ENCODE data around the gene STK39. TPM values are rescaled to one million over a fixed set of nuclear protein-coding genes. Genes with fewer than 3 reads are reported as not detected.

STK39 gene
- polyA plus RNA-seq, 1 donor from 2014 or later = 9.5 TPM

GRCh38 chr2:168132389-168132788, 115.0 kb downstream of the STK39 start:
- no peaks in the 10 kb centered on the region for H3K9me3 ChIP-seq (ENCODE audit: low read length)
- no peak overlapping the region for H3K9ac ChIP-seq (ENCODE audit: low read length)
- no peaks in the 10 kb centered on the region for H4K20me1 ChIP-seq (ENCODE audit: insufficient read depth)
- no peak overlapping the region for H3K4me3 ChIP-seq (ENCODE audit: low read length)
- no peak for TF ChIP-seq TAF1 (IDR thresholded peaks at IDR 0.05; ENCODE audit: low read depth)
- TF ChIP-seq EP300 (conservative IDR thresholded peaks at IDR 0.05; ENCODE audit: poor library complexity, severe bottlenecking) = no peak
- TF ChIP-seq SMC3 (conservative IDR thresholded peaks at IDR 0.05; ENCODE audit: poor library complexity) = no peak
- no peak for TF ChIP-seq CTCF (IDR thresholded peaks at IDR 0.05; ENCODE audit: poor library complexity, severe bottlenecking)
- TF ChIP-seq MXI1 (conservative IDR thresholded peaks at IDR 0.05; ENCODE audit: poor library complexity, severe bottlenecking) = no peak
- TF ChIP-seq RAD21 (conservative IDR thresholded peaks at IDR 0.05) = no peak
- no peak for TF ChIP-seq REST (IDR thresholded peaks at IDR 0.05; ENCODE audit: borderline replicate concordance)
- TF ChIP-seq EZH2 (IDR thresholded peaks at IDR 0.05; ENCODE audit: borderline replicate concordance, insufficient read depth, low read length, poor library complexity, severe bottlenecking) = no peak
- TF ChIP-seq POLR2AphosphoS5 (IDR thresholded peaks at IDR 0.05) = no peak
- no peaks in the 10 kb centered on the region for H3K36me3 ChIP-seq (ENCODE audit: insufficient read depth, low read length)
- H3K27ac ChIP-seq (ENCODE audit: low read length) = no peak overlapping the region
- H2AFZ ChIP-seq (ENCODE audit: low read depth, low read length) = no peak overlapping the region
- no peaks in the 10 kb centered on the region for H3K9me2 ChIP-seq (ENCODE audit: insufficient read depth, low read length)
- H3K4me2 ChIP-seq (ENCODE audit: low read length) = no peak overlapping the region
- no peaks in the 10 kb centered on the region for H3K27me3 ChIP-seq (ENCODE audit: insufficient read depth, low read depth, low read length)
- no peaks in the 10 kb centered on the region for H3F3A ChIP-seq (ENCODE audit: insufficient read depth, low read length, poor library complexity, severe bottlenecking)
- no peaks in the 10 kb centered on the region for H3K79me2 ChIP-seq (replicated peaks; ENCODE audit: insufficient read depth, low read length)

- no peak overlapping the region for H3K4me2 ChIP-seq (ENCODE audit: low read length)
- no peaks in the 10 kb centered on the region for H3K36me3 ChIP-seq (ENCODE audit: insufficient read depth, low read length)
- H2AFZ ChIP-seq (ENCODE audit: low read depth, low read length) = no peak overlapping the region
- no peaks in the 10 kb centered on the region for H4K20me1 ChIP-seq (ENCODE audit: insufficient read depth)
- TF ChIP-seq EP300 (conservative IDR thresholded peaks at IDR 0.05; ENCODE audit: poor library complexity, severe bottlenecking) (no peak), POLR2AphosphoS5 (IDR thresholded peaks at IDR 0.05) (no peak), RAD21 (conservative IDR thresholded peaks at IDR 0.05) (no peak), SMC3 (conservative IDR thresholded peaks at IDR 0.05; ENCODE audit: poor library complexity) (no peak), REST (IDR thresholded peaks at IDR 0.05; ENCODE audit: borderline replicate concordance) (no peak), TAF1 (IDR thresholded peaks at IDR 0.05; ENCODE audit: low read depth) (no peak), CTCF (IDR thresholded peaks at IDR 0.05; ENCODE audit: poor library complexity, severe bottlenecking) (no peak), MXI1 (conservative IDR thresholded peaks at IDR 0.05; ENCODE audit: poor library complexity, severe bottlenecking) (no peak), EZH2 (IDR thresholded peaks at IDR 0.05; ENCODE audit: borderline replicate concordance, insufficient read depth, low read length, poor library complexity, severe bottlenecking) (no peak)
- H3K9me2 ChIP-seq (ENCODE audit: insufficient read depth, low read length) = no peaks in the 10 kb centered on the region
- H3K9me3 ChIP-seq (ENCODE audit: low read length) = no peaks in the 10 kb centered on the region
- no peak overlapping the region for H3K27ac ChIP-seq (ENCODE audit: low read length)
- H3K4me3 ChIP-seq (ENCODE audit: low read length) = no peak overlapping the region
- H3F3A ChIP-seq (ENCODE audit: insufficient read depth, low read length, poor library complexity, severe bottlenecking) = no peaks in the 10 kb centered on the region
- H3K9ac ChIP-seq (ENCODE audit: low read length) = no peak overlapping the region
- no peaks in the 10 kb centered on the region for H3K79me2 ChIP-seq (replicated peaks; ENCODE audit: insufficient read depth, low read length)
- no peaks in the 10 kb centered on the region for H3K27me3 ChIP-seq (ENCODE audit: insufficient read depth, low read depth, low read length)
These were observed 117.0 kb downstream of the STK39 start for GRCh38 chr2:168130346-168130745.
